Subcutaneous adipose tissue (tissue), 4 donors: ENCODE measurements around the gene NACC1. TPM values are rescaled to one million over a fixed set of nuclear protein-coding genes. Genes with fewer than 3 reads are reported as not detected.

ENCODE experiments used
- total RNA-seq, 4 donors: library from RNA; depleted of rRNA; stranded (reverse); fragments of >200 nt; gene quantifications; one replicate each; pipeline ENCODE4 v1.1.0, GENCODE V29; 2016
- TF ChIP-seq, protein P1 (sequence below): fragments of 450-650 bp; IDR thresholded peaks from one replicate; pipeline ENCODE4 v1.5.1; 2016; ENCODE audit warnings: low read depth, mild to moderate bottlenecking, control low read depth, antibody characterized with exemption, moderate library complexity

Gene NACC1
- total RNA-seq, 4 donors from 2014 or later: 8.5 to 13.6 (median 9.7) TPM

DNA sequence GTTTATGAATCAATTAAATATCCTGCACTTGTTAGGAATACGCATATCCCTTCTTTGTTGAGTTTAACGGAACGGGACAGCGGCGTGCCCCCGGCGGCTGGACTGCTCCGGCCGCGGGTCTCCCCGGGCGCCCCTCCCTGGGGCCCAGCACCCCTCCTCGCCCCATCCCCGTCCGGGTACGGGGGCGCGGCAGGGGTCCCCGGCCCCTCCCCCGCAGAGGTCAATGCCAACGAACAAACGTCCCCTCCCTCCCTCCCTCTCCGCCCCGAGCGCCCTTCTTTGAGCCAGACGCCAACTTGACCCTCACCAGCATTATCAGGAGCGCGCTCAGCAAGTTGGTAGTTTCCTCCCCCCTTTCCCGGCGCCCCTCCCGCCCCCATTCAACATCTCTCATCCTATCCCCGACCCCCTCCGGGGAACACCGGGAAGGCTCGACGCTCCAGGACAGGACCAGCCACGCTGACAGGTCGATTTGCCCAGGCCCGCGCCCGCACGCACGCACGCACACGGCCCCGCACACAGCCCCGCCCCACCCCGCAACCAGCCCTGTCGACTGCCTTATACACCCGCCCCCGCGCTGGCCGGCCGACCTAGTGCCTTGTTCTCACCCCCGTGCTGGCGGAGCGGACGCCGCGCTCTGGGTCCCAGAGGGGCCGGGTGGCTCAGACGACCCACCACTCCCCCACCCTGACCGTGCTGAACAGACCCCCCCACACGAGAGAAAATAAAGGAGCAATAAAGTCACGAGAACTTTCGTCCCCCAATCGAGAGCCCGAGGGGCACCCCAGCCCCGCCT is 20.4 kb upstream of the NACC1 start:
- TF ChIP-seq, protein P1, sequence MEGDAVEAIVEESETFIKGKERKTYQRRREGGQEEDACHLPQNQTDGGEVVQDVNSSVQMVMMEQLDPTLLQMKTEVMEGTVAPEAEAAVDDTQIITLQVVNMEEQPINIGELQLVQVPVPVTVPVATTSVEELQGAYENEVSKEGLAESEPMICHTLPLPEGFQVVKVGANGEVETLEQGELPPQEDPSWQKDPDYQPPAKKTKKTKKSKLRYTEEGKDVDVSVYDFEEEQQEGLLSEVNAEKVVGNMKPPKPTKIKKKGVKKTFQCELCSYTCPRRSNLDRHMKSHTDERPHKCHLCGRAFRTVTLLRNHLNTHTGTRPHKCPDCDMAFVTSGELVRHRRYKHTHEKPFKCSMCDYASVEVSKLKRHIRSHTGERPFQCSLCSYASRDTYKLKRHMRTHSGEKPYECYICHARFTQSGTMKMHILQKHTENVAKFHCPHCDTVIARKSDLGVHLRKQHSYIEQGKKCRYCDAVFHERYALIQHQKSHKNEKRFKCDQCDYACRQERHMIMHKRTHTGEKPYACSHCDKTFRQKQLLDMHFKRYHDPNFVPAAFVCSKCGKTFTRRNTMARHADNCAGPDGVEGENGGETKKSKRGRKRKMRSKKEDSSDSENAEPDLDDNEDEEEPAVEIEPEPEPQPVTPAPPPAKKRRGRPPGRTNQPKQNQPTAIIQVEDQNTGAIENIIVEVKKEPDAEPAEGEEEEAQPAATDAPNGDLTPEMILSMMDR: no peak

DNA sequence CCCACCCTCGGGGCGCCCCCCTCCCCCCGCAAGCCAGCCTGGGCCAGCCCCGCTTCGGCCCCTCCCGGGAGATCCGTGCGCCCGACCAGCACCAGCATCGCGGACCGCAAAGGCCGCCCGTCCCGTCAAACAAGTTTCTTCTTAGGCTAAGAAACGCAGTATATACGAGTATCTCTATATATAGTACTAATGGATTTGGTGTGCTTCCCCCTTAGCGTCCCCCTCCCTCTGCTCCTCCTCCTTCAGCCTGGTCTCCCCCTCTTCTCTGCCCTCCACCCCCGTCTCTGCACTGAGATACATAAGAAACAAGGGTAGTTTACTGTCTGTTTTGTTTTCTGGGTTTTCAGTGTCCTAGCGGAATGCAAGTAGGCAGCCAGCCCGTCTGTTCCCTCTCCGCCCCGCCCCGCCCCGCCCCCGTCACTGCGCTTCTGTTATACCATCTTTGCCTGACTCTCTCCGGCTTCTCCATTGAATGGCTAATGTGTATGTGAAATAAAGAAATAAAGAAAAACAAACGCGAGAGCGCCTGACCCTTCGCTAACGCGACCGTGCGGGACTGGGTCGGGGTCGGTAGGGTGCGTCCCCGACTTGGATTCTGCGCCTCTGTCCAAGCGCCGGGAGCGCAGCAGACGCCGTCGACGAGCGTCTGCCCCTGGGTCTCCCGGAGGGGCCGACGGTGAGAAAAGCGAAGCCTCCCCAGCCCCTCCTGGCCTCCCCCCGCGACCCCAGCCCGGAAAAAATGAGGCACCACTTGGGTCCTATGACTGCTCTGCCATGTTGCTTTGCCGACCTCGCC is 19.6 kb upstream of the NACC1 start:
- TF ChIP-seq, protein P1: no peak

DNA sequence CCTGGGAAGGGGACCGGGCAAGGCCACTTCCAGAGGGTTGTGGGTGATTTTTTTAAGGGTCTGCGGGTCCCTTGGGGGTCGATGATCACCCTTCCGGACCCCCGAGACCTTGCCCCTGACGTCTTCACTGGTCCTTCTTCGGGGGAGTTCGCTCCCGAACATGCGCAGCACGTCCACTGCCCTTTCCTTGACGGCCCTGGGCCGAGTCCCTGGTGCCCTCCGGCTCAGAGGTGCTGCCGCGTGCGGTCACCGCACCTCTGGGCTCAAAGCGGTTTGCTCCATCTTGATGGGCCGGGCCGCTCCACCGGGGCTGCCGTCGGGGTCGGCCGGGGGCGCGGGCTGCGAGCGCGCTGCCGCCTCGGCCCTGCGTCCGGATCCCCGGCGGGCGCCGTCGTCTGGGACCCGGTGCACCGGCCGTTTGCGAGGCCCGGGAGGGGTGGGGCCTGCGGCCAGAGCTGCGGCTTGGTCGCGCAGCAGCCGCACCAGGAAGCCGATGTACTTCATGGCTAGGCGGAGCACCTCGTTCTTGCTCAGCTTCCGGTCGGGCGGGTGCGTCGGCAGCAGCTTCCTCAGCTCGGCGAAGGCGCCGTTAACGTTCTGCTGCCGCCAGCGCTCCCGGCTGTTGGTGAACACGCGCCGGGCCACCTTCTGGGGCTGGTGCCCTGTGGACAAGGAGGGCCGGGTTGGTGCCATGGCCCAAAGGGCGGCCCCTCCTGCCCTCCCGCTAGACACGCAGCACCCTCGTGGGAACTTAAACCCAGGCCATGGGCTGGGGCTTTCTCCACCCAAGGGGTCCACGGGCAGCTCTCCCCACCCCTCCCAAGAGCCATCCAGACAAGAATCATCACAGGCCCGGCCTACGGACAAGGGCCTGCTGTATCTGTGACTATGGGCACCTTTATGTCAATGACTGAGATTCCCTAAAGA is 18.7 kb upstream of the NACC1 start:
- TF ChIP-seq, protein P1: no peak

DNA sequence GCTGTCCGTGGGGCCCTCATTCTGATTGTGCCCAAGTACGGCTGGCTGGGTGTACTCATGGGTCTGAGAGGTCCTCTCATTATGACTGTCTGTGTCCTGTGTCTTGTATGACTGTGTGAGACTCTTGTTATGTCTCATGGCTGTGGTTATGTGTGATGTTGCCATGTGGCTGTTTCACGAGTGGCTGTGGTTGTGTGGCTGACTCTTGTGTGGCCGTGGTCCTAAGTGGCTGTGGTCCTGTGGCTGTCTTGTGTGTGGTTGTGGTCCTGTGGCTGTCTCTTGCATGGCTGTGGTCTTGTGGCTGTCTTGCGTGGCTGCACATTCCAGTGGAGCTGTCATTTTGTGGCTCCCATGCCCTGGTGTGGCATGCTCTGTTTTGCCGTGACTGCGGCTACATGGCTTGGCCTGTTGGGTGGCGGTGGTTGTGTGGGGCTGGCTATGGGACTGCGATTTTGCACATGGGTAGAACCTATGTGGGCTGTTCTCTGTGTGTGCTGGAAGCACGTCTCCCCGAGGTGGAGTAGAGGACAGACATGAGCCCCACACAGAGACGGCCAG is 18.0 kb upstream of the NACC1 start:
- TF ChIP-seq, protein P1: no peak

DNA sequence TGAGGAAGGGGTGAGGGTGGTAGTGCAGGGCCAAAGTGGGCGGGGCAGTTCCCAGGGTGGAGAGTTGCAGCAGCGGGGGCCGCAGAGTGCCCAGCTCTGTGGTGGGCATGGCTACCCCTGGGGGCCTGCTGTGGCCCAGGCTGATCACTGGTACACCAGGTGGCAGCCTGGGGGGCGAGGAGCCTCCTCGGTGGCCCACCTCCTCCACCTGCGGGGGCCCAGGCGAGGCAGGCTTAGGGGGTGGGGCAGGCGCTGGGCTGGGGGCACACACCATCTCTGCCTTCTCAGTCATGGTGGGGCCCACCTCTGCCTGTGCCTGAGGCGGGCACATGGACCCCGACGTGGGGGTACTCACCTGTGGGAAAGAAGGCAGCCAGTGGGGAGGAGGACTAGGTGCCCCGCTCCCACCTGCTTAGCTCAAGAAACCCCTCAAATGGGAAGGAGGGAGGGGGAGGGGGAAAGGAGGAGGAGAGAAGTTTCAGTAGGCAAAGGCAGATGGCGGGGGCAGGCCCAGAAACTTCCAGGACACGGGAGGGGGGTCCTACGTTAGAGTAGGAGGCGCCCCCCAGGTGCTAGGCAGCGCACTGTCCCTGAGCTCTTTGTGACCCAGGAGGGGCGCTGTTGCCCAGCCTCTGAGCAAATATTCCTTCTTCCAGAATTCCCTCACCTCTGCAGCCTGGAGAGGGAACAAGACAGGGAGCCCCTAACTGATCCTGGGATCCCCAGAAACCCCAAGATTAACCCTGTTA is 17.0 kb upstream of the NACC1 start:
- TF ChIP-seq, protein P1: no peak

DNA sequence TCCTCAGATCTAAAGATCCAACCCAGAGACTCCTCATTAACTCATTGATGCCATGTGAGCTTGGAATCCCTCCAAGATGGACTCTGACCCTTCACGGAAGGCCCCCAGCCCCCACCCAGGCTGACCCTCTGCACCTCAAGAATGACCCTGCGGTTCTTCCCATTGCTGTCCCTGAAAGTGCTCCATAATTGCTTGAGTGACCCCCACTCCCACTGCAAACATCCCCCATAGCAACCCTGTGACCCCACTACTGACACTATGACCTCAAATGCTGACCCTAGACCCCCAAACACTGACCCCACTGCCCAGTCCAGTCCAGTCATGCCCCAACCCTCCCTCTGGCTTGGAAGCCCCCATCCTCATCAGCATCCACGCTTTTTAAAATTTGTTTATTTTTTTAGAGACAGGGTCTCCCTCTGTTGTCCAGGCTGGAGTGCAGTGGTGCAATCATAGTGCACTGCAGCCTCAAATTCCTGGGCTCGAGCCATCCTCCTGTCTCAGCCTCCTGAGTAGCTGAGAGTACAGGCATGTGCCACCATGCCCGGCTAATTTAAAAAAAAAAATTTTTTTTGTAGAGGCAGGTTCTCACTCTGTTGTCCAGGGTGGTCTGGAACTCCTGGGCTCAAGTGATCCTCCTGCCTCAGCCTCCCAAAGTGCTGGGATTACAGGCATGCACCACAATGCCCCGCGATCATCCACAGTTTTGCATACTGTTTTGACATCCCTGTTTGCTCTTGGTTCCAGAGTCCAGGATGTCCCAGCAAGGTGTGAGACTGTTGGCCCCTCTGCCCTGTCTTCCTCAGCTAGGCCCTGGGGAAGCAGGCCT is 16.3 kb upstream of the NACC1 start:
- TF ChIP-seq, protein P1: no peak
